ENCODE data around the gene UGT2B10. TPM values are rescaled to one million over a fixed set of nuclear protein-coding genes. Genes with fewer than 3 reads are reported as not detected.

Gene UGT2B10
- total and polyA plus RNA-seq, 2 of the 8 experiments (the other 6 are each of a cell fraction or from before 2014, with no cell fraction given) = not detected

GRCh38 chr4:68850293-68850692 is 34.5 kb downstream of the UGT2B10 start:
- FAIRE-seq (no peak), DNase-seq (ENCODE audit: low read depth in 1 of 2, low spot score in 2 of 2) (no peak)
- H3K4me1 ChIP-seq (replicated peaks in 1 of 4; ENCODE audit: control insufficient read depth in 3 of 4, insufficient read depth in 4 of 4, low read length in 3 of 4) = no peaks in the 10 kb centered on the region
- no peak overlapping the region for H3K14ac ChIP-seq (ENCODE audit: insufficient read length)
- no peak overlapping the region for H2AK5ac ChIP-seq (ENCODE audit: low read depth, low read length)
- no peak overlapping the region for H2BK5ac ChIP-seq (ENCODE audit: low read depth, low read length)
- H3K79me2 ChIP-seq (ENCODE audit: control insufficient read depth in 1 of 2, insufficient read depth in 2 of 2, low read length in 2 of 2) = no peaks in the 10 kb centered on the region
- no peak overlapping the region for H2AFZ ChIP-seq (ENCODE audit: low read length)
- H4K8ac ChIP-seq (ENCODE audit: extremely low read depth, insufficient read depth, low read length) = no peak overlapping the region
- H4K5ac ChIP-seq (ENCODE audit: insufficient read length, low read depth, low read length) = no peak overlapping the region
- ChIA-PET CTCF (ENCODE audit: partially characterized antibody) (no interaction called here), POLR2A (ENCODE audit: partially characterized antibody) (no interaction called here)
- H2BK15ac ChIP-seq (ENCODE audit: low read length) = no peak overlapping the region
- no peak overlapping the region for H3K4ac ChIP-seq (replicated peaks; ENCODE audit: insufficient read length, low read depth, low read length)
- no peaks in the 10 kb centered on the region for H3K27me3 ChIP-seq (replicated peaks in 1 of 4; ENCODE audit: control insufficient read depth in 3 of 4, extremely low read depth in 1 of 4, insufficient read depth in 3 of 4, low read length in 3 of 4)
- H3K36me3 ChIP-seq (ENCODE audit: control insufficient read depth in 2 of 4, insufficient read depth in 4 of 4, low read length in 3 of 4) = no peaks in the 10 kb centered on the region
- H3K4me2 ChIP-seq (ENCODE audit: insufficient read depth in 1 of 2, low read depth in 2 of 2, low read length in 2 of 2) = no peak overlapping the region
- no peak overlapping the region for H3K23ac ChIP-seq (ENCODE audit: insufficient read length)
- no peak overlapping the region for H3K27ac ChIP-seq (ENCODE audit: low read depth, low read length)
- no peak overlapping the region for H3K56ac ChIP-seq (replicated peaks; ENCODE audit: insufficient read length, low read depth, low read length)
- no peaks in the 10 kb centered on the region for H3K79me1 ChIP-seq (ENCODE audit: low read depth, low read length)
- no peaks in the 10 kb centered on the region for H3K23me2 ChIP-seq (ENCODE audit: low read depth, low read length)
- no peak overlapping the region for H2BK120ac ChIP-seq (replicated peaks; ENCODE audit: low read depth, low read length)
- no peak overlapping the region for H3K4me3 ChIP-seq (ENCODE audit: extremely low read depth in 1 of 4, insufficient read depth in 2 of 4, low read depth in 3 of 4, low read length in 4 of 4)
- H2BK20ac ChIP-seq (ENCODE audit: low read length) = no peak overlapping the region
- TF ChIP-seq SIX5 (IDR thresholded peaks at IDR 0.05; ENCODE audit: low read depth, low read length) = no peak
- no peak for TF ChIP-seq GABPA (IDR thresholded peaks at IDR 0.05; ENCODE audit: borderline replicate concordance, insufficient read depth, low read length)
- TF ChIP-seq POU5F1 (IDR thresholded peaks at IDR 0.05; ENCODE audit: low read depth, low read length) = no peak
- TF ChIP-seq E2F6 (IDR thresholded peaks at IDR 0.05) = no peak
- TF ChIP-seq CBX8 (IDR thresholded peaks at IDR 0.05; ENCODE audit: borderline replicate concordance, low read depth, low read length) = no peak
- no peak for TF ChIP-seq FOSL1 (IDR thresholded peaks at IDR 0.05; ENCODE audit: insufficient read depth, low read depth, low read length)
- no peak overlapping the region for H3K18ac ChIP-seq (ENCODE audit: extremely low read depth, low read length)
- WGBS, 2 experiments (ENCODE audit: extremely low coverage in 1 of 2, insufficient coverage in 1 of 2, insufficient read length in 1 of 2, insufficient replicate concordance in 2 of 2, low coverage in 1 of 2, low lambda C conversion rate in 2 of 2, missing lambda C conversion rate in 1 of 2) = 59% methylated on average over 3 of the region's 3 CpGs; no CpG with 5 or more reads in 1 of the 2 experiments
- peaks cover under 1 to 3% of the 10 kb centered on the region in 2 experiments; a peak in 2 of 4 replicates for H3K9me3 ChIP-seq (ENCODE audit: insufficient read depth in 2 of 2, low read depth in 1 of 2, low read length in 1 of 2)
- H2BK12ac ChIP-seq (ENCODE audit: low read depth, low read length) = no peak overlapping the region
- no peak overlapping the region for H3K9ac ChIP-seq (replicated peaks in 1 of 4; ENCODE audit: extremely low read depth in 1 of 4, low read depth in 3 of 4, low read length in 3 of 4)
- no peak overlapping the region for H4K91ac ChIP-seq (replicated peaks; ENCODE audit: insufficient read length, low read length)
- H4K20me1 ChIP-seq (replicated peaks in 1 of 2; ENCODE audit: control insufficient read depth in 1 of 2, insufficient read depth in 2 of 2, low read length in 2 of 2) = no peaks in the 10 kb centered on the region

Measured in H1 (cell line).